Measurements from ENCODE around the gene S1PR3.

S1PR3 gene

DNA sequence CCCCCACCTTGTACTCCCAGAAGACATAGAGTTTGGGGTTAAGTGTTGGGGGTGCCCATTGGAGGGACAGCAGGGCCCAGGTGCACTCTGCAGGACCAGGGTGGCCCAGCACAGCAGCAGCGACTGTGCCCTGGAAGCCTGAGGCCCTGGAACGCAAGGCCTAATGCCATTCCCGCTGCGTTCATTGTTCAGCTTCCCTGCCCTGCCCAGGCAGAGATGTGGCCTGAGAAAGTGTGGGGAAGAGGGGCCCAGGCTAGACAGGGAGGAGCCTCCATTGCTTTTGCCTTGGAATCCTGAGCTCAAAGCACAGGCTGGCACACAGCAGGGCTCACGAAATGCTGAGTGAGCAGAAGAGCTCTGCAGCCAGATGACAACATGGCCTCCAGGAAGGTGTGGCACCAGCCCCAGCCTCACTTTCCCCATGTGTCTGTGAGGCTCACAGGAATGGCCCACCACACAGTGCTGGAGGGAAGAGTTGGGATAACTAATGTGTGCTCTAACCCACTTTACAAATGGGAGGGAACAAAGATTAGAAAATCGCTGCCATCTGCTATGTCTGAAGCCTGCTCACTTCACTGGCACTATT, 19.4 kb downstream of the S1PR3 start:
- DNase-seq: no peak

DNA sequence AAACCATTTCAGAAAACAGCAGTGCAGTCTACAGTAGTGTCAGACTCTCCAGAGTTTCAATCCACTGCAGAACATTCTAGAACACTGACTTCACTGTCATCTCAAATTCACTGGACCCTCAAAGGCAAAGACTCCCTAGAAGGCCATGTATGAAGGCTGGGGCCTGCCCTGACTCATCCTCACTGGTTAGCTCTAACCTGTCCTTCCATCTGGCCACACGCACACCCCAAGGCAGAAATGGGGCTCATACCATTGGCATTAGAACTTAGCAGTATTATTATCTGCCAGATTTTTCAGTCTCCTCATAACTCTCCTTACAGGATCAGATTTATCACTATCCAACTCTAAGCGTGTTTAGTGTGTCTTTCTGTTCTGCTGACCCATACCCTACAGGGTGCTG, 20.4 kb downstream of the S1PR3 start:
- no peak for DNase-seq

DNA sequence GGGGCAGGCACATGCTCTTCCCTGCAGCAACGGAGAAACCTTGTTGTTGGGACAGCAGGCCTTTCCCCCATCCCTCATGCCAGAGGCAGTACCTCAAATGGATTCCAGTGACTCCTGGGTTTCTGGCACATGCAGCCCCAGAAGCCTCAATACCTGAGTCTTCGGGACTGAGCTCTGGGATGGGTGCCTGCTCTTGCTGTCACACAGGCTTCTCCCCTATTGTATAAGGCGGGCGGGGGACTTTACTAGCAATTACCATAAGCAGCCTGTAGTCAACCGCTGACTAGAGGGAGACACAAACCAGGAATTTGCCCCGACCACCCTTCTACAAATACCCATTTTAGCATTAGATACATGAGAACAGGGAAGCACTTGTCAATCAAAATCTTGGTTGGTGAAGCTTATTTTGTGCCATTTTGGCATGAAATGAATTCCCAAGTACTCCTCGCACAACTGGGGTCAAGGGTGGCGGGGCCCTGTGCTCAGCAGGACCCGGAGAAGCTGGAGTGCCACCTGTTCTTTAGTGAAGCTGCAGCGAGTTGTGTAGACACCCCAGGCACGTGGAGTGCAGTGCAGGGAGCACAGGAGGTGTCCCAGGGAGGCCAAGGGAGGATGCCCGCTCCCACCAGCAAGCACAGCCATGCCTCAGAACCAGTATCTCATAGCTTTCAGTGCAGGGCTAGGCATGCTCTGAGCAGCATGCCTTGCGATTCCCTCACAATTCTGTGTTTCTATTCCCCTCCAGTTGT, 21.2 kb downstream of the S1PR3 start:
- DNase-seq: no peak

DNA sequence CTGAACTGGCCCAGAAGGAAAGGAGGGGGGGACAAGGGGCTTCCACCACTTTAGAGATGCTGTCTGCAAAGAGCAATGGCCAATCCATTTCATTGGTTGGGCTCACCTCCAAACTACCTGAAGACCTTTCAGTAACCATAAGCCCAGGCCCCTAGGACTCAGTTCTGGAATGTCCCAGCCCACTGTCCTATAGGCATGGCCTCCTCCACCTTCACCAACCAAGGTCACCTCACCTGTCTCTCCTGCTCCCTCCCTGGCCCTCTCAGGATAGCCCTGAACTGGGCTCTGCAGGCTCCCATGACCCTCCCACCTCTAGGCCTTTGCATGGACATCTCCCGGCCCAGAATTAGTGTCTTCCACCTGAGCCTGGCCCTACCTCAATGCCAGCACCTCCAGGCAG, 22.4 kb downstream of the S1PR3 start:
- no peak for DNase-seq

DNA sequence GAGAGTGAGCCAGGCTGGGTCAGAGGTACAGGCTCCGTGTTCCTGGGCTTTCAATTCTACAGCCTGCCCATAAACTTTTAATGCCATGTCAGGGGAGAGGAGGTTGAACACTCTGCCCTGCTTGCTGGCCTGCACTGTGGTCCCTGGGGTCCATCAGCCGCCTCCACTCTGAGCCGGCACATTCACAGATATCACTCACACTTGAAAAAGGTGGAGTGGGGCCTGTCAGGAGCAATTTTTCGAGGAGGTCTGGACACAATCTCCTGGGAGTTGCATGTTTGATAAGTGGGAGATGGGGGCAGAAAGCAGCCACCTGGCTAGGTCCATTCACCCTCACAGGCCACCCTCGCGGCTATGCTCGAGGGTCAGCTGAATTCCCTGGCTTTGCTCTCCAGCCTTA, 22.9 kb downstream of the S1PR3 start:
- DNase-seq: no peak

DNA sequence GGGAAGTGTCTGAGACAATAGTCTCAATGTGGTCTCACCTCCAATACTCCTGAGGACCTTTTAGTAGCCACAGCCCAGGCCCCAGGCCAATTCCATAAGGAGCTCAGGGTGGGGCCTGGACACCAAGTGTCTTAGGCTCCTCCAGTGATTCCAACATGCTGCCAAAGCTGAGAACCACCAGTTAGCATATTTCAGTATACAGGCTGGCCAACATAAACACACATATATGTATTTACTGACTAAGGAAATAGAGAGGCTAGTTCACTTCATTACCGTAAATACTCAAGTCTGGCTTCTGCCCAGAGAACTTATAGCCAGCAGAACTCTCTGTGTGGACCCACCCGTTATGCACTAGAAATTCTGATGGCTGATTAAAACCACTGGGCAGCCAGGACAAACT, 24.1 kb downstream of the S1PR3 start:
- DNase-seq: no peak

DNA sequence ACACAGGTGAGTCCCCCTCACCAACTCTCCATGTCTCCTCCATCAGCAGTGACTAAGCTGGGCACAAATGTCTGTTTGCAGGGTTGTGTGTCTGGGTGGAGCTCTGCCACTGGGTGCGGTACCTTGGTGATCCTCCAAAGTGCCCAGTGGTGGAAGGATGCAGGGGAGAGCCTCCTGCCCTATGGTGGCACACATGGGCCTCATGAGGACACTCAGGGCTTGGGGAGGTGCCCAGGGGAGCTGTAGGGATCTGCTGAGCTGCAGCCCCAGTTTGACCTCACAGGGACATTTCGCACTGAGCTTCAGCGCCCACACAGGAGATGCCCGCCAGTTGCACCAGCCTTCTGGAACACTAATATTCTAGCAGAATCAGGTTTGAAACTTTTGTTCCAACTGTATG, 29.5 kb downstream of the S1PR3 start:
- DNase-seq: no peak

DNA sequence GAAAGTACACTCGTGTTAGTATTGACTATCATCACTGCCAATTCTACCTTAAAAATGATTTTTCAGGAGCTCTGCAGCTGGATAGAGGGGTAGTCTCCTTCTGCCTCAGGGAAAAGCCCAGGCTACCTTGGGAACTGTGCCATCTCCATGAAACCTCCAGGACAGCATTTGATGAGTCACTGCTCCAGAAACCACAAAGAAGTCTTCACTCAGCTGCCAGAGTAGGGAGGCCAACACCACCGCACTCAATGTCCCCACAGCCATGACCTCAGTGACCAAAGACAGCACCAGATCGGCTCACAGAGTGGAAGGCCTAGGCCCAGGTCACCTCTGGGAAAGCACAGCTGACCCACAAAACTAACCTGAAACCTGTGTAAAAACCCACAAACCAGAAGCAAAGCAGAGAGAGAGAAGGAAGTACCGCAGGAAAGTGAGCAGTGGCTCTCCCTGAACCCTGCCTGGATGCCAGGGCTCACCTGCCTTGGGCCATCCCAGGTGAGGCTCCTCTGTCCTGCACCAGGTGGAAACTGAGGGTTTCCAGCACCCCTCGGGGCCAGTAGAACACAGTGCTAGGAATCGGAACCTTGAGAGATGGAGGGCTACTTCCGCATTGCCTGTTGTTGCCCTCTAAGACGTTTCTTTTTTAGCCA, 30.0 kb downstream of the S1PR3 start:
- no peak for DNase-seq

DNA sequence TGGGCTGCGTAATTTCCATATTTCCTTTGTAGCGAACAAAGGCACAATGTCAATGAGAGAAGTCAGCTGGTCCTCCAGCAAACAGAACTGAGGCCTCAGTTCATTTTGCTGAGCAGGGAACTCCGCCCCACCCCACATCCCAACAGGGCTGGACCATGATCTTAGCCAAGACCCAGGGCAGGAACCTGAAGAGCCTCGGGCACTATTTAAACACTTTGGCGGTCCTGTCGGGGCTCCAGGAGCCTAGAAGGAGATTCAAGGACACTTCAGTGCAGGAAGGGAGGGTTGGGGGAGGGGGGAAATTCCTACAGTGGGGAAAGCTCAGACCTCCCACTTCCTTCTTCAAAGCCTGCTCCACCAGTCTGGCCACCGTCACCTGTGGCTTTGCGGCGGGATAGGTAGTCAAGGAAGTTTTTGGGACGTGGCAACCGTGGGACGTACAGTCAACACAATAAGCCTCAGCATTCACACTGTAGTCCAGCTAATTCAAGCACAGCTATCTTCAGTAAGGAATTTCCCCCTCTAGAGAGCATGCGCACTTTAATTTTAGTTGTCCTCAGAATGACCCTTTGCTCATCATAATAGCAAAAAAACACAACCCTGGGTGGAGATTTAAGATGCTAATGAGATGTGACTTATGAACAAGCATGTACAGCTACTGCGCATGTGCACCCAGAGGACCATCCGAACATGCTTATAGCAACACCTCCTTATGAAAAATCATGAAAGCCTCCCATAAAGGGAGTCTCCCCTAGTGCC, 30.9 kb downstream of the S1PR3 start:
- no peak for DNase-seq

DNA sequence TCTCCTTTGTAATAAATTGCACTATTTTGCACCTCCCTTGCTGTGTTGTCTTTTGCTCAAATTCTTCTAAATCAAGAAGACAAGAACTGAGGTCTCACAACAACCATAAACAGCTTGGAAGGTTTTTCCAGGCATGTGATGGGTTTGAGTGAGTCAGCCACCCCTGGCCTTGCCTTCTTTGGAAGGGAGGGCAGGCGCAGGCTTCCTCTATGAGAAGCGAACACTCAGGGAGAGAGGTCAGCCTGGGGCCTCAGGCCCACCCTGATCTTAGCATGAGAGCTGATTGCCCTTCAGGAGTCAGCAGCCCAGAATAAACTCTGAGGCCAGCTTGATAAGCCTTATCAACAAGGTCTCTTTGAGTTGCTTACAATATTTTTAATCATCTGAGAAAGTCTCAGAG, 31.6 kb downstream of the S1PR3 start:
- no peak for DNase-seq

DNA sequence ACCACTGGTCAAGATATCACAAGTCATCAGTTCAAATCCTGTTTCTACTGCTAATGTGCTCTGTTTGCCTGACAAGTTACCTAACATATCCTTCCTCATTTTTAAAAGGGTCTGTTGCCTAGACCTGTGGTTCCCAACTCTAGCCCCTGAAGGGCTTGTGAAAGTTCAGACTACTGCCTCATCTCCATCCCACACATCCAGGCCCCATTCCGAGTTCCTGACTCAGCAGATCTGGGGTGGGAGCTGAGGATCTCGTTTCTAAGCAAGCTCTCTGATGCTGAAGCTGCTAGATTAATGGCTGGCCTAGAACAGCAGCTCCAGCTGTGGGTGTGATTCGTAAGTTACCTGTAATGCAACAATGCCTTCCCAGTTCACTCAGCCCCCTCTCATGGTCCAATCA, 32.5 kb downstream of the S1PR3 start:
- no peak for DNase-seq

DNA sequence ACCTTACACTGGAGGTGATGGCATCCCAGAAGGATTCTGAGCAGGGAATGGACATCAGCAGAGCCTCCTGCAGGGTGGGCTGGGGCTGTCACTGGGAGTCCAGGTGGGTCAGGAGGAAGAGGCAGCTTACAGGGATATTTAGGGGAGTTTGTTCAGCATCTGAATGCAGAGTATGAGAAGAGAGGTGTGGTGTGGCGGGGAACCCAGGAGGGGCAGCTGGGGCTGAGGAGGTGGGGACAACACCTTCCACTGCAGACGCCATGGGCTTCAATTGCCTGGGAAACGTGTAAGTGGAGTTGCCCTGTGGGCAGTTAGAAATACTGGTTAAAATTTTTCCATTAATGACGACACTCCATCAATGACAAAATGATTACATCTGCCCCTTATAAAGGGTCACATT, 33.5 kb downstream of the S1PR3 start:
- DNase-seq: no peak

DNA sequence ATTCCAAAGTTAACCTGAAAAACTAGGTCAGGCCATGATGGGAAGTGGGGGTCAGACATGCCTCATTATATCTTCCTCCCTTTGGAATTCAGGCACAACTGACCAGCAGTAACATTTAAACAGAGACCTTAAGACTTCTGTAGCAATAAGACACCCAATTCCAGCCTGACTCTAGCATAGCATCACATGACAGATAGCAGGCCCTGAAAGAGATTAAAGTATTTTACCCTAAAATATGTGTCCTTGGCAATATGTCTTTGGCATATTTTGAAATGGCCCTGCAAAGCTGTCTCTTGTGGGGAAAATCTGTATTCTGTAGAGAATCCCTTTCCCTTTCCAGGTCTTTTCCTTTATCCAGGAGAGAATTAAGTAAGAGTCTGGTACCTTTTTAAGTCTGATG, 34.3 kb downstream of the S1PR3 start:
- no peak for DNase-seq

DNA sequence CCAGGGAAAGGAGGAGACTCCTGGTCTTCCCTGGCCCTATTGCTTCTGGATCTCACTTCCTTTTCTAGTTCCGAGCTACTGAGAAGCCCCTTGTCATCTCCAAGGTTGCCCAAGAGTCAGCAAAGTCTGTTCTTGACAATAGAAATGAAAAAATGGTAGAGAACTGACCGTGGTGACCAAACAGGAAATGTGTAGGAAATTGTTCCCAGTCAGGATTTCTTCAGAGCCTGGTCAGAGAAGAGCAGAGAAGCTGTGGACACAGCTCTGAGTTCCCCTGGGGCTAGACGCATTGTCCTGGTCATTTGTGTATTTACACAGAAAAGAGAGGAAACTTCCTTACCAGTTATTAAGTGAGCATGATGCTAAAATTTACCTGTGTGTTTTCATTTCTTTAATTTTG, 35.6 kb downstream of the S1PR3 start:
- no peak for DNase-seq

DNA sequence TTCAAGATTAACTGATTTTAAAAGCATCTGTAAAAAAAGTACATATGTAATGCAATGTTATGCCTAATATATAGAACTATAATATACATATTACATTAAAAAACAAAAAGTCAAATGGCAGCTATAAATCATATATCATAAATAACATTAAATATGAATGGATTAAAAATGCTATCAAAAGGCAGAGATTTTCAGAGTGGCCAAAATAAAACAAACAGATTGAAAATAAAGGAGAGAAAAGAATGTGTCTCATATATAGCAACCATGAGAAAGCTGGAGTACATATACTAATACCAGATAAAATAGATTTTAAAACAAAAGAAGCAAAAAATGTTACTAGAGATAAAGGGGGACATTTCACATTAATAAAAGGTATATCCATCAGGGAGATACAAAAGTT, 38.5 kb downstream of the S1PR3 start:
- no peak for DNase-seq

DNA sequence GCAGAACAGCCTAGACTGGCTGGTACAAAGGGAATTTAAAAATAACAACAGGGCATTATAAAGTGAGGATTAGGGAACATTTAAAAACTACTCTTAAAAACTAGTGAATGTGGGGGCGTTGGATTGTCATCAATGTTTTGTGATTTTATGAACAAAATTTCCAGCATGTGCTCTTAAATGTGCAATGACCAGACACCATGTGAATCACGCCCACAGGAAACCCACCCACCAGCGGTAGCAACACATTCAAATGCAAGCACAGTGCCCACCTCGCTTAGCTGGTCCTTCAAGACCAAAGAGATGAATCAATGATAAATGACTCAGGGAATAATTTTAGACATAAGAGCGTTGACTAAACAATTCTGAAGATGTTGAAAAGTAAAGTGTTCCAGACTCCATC, 40.9 kb downstream of the S1PR3 start:
- no peak for DNase-seq

DNA sequence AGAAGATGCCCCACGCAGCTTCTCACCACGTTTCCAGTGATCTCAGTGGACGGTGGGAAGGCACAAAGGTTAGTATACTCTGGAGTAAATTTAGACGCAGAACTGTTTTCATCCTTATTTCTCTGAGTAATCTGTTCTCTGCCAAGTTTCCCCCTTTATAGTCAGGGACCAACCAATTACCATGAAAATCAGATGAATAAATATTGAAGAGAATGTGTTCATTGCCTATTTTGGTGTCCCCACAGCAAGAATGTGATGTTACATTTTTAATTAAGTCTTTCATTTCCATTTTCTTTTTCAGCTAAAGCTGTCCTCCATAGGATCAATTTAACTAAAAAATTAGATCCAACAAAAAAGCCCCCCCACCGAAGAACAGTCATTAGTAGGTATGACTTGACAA, 41.4 kb downstream of the S1PR3 start:
- no peak for DNase-seq

DNA sequence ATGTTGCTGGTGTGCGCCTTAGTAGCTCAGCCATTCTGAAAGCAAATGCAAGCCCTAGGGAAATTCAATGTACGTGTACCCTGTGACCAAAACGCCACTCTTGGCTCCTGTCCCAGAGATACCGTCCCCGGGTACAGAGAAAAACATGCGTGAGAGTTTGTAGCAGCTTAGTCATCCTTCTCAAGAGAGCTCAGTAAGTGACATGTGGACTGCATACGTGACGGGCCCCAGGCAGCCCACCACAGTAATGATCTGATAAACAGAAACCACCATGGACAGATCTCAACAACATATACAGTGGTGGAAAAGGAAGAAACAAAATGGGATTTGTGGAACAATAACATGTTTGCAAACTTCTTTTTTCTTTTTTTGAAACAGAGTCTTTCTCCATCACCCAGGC, 45.1 kb downstream of the S1PR3 start:
- no peak for DNase-seq

DNA sequence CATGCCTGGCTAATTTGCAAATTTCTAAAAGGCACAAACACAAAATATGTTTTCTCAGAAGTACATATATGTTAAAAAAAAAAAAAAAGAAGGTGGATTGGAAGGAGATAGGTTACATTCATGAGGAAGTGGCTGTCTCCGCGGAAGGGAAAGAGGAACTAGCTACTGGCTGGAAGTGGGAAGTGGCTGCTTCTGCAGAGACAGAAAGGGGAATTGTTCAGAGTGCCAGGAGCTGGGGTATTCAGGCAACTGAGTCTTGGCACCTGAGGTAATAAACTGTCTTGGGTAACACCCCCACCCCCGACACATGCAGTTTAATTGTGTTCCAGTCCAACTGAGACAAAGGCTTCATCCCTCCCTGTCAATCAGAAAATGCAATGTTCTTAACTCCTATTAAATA, 45.6 kb downstream of the S1PR3 start:
- DNase-seq: no peak

DNA sequence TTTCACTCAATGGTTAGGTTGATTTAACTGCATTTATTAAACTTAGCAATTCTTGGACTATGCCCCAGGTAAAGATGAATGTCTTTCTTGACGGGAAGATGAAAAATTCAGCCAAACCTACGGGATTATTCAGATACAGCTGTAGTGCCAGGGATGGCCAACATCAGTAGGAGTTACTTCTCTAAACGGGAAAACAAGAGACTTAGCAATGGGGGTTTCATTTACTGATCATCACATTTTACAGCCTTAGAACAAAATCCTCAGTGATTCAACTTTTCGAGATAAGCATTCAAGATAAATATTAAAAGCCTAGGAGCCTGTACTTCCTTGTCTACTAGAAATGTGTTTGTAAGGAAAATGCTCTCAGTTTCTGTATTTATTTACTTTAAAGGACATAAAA, 46.1 kb downstream of the S1PR3 start:
- no peak for DNase-seq

DNA sequence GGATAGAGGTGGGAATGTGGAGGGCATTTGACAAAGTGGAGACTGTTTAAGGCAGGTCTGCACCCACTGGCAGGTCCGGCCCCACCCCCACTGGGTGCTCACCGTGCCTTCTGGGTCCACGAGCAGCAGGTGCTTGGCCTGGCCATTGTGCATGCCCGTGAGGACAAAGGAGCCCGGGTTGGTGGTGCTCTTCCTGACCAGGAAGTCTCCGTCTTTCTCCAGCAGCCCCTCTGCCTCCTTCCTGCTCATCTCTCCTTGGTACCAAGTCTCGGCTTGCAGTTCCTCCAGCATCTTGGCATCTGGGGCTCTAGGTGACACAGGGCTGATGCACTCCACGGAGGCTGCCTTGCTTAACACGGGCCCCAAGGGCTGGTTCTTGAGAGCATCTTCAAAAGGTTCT, 46.6 kb downstream of the S1PR3 start:
- DNase-seq: no peak

DNA sequence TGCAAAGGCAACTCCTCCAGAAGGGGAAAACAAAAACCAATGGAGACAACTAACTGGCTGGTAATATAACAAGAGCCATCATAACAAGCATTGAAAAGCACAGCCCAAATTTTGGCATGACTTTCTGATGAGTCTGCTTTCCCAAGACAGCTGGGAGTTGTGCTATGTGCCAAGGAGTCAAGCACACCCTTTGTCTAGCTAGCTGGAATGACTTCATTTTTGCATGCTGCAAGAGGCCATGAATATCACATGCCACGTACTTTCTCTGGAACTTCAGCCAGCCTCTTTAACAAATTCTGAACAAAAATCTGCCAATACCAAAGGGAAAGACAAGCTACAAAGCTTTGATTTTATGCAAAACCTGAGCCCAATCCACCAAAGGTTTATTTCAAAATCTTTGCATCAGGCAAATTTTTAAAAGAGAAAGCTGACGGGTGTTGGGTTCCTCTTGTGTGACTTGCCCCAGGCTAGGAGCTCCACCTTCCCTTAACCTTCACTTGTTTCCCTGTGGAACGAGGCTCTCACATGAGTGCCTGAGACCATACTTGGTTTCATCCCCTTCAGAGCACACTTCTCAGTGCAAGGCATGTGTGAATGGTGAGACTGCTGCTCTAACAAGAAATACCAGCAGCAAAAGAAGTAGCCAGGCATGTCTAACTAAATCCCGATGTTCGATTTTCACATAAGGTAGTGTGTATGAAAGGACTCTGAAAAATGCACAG, 47.3 kb downstream of the S1PR3 start:
- DNase-seq: no peak

DNA sequence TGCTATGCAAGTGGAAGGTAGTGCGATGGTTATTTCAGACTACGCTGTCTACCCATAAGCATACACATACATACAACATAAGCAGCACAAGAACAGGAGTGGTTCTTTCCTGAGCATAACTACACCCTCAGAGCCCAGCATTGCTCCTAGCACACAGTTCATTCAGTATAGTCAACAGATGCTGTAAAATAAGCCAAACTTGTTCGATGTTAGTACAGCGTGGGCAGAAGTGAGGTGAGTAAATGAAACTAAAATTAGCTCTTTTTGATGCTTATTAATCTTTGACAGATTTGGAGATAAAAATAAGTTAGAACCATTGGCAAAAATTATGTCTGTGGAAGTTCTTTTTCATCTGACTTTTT, 47.8 kb downstream of the S1PR3 start:
- DNase-seq: no peak

Data from NCI-H82 (cell line).